CD4-positive, alpha-beta T cell treated with Interleukin-17A for 1 hour (primary cell): ENCODE measurements around the gene RAET1G.
"Not testable (repeated sequence)": the region's sequence is repeated elsewhere in the genome, so short reads cannot be mapped to it uniquely, and the experiment has no call there.

Experiments
- DNase-seq: peaks from one replicate; pipeline ENCODE4 v3.0.0-alpha.2; 2020

The RAET1G gene

GRCh38 chr6:149922642-149923326 is at the start of gene RAET1G:
RAET1G (minus strand) TSS chr6:149923121; CDS start chr6:149923010, 111 bp downstream.
- DNase-seq = peak; percentile 88

- no peak for DNase-seq
These were observed 46.7 kb upstream of the RAET1G start for GRCh38 chr6:149969635-149970034.

- not testable (repeated sequence) for DNase-seq
These were observed 46.0 kb upstream of the RAET1G start for GRCh38 chr6:149968909-149969308.

- not testable (repeated sequence) for DNase-seq
These were observed 45.1 kb upstream of the RAET1G start for GRCh38 chr6:149967999-149968398.

GRCh38 chr6:149967591-149967990 is 44.7 kb upstream of the RAET1G start:
- no peak for DNase-seq

GRCh38 chr6:149966319-149966718 is 43.4 kb upstream of the RAET1G start:
- not testable (repeated sequence) for DNase-seq

GRCh38 chr6:149965194-149966020 is 42.5 kb upstream of the RAET1G start:
- DNase-seq = peak; percentile 47

GRCh38 chr6:149964308-149965193 is 41.6 kb upstream of the RAET1G start:
- peak; percentile 36 for DNase-seq

- peak; percentile 81 for DNase-seq
These were observed 40.8 kb upstream of the RAET1G start, which contains the start of gene ULBP1 for GRCh38 chr6:149963462-149964307. ULBP1 (plus strand) TSS chr6:149963943; CDS start chr6:149964050, 107 bp downstream.

GRCh38 chr6:149963212-149963461 is 40.2 kb upstream of the RAET1G start:
- DNase-seq = peak; percentile 57

- DNase-seq = no peak
These were observed 39.7 kb upstream of the RAET1G start for GRCh38 chr6:149962461-149963211.

- DNase-seq = peak; percentile 46
These were observed 39.0 kb upstream of the RAET1G start for GRCh38 chr6:149961728-149962425.

GRCh38 chr6:149960488-149960887 is 37.6 kb upstream of the RAET1G start:
- DNase-seq = no peak

GRCh38 chr6:149959806-149960205 is 36.9 kb upstream of the RAET1G start:
- not testable (repeated sequence) for DNase-seq

GRCh38 chr6:149958124-149958523 is 35.2 kb upstream of the RAET1G start:
- not testable (repeated sequence) for DNase-seq

- not testable (repeated sequence) for DNase-seq
These were observed 32.9 kb upstream of the RAET1G start for GRCh38 chr6:149955654-149956317.

- not testable (repeated sequence) for DNase-seq
These were observed 32.2 kb upstream of the RAET1G start for GRCh38 chr6:149954984-149955653.

- DNase-seq = not testable (repeated sequence)
These were observed 31.5 kb upstream of the RAET1G start for GRCh38 chr6:149954328-149954983.

GRCh38 chr6:149953934-149954327 is 31.0 kb upstream of the RAET1G start:
- not testable (repeated sequence) for DNase-seq
